ENCODE results near the gene SPTBN4.
A peak's percentile ranks its signal among the peaks of the same experiment; 100 is the strongest.
"Not testable (repeated sequence)": the region's sequence is repeated elsewhere in the genome, so short reads cannot be mapped to it uniquely, and the experiment has no call there.

The SPTBN4 gene

GRCh38 chr19:40508739-40509260 is 42.0 kb downstream of the SPTBN4 start:
- DNase-seq: no peak

- DNase-seq: no peak
Observed at GRCh38 chr19:40510526-40511115, 43.8 kb downstream of the SPTBN4 start.

GRCh38 chr19:40511487-40511886 is 44.7 kb downstream of the SPTBN4 start:
- DNase-seq: no peak

GRCh38 chr19:40512110-40512472 is 45.3 kb downstream of the SPTBN4 start:
- no peak for DNase-seq

- no peak for DNase-seq
Observed at GRCh38 chr19:40512473-40513344, 45.9 kb downstream of the SPTBN4 start.

- no peak for DNase-seq
Observed at GRCh38 chr19:40513345-40513678, 46.5 kb downstream of the SPTBN4 start.

- no peak for DNase-seq
Observed at GRCh38 chr19:40513741-40514315, 47.0 kb downstream of the SPTBN4 start.

GRCh38 chr19:40517248-40517647 is 50.4 kb downstream of the SPTBN4 start:
- no peak for DNase-seq

- DNase-seq: no peak
Observed at GRCh38 chr19:40519352-40520322, 52.8 kb downstream of the SPTBN4 start.

GRCh38 chr19:40521276-40521675 is 54.5 kb downstream of the SPTBN4 start:
- DNase-seq: no peak

GRCh38 chr19:40521900-40522299 is 55.1 kb downstream of the SPTBN4 start:
- not testable (repeated sequence) for DNase-seq

GRCh38 chr19:40523322-40524047 is 56.7 kb downstream of the SPTBN4 start:
- DNase-seq: no peak

- no peak for DNase-seq
Observed at GRCh38 chr19:40524133-40524549, 57.3 kb downstream of the SPTBN4 start.

- DNase-seq: no peak
Observed at GRCh38 chr19:40524655-40525054, 57.9 kb downstream of the SPTBN4 start.

GRCh38 chr19:40525234-40526051 is 58.6 kb downstream of the SPTBN4 start:
- DNase-seq: no peak

- DNase-seq: no peak
Observed at GRCh38 chr19:40528078-40528477, 61.3 kb downstream of the SPTBN4 start.

GRCh38 chr19:40528533-40529092 is 61.8 kb downstream of the SPTBN4 start:
- no peak for DNase-seq

GRCh38 chr19:40529093-40529954 is 62.5 kb downstream of the SPTBN4 start:
- DNase-seq: peak; percentile 89

- no peak for DNase-seq
Observed at GRCh38 chr19:40530091-40530901, 63.5 kb downstream of the SPTBN4 start.
